ENCODE results near the gene RAB13.

Gene RAB13

DNA sequence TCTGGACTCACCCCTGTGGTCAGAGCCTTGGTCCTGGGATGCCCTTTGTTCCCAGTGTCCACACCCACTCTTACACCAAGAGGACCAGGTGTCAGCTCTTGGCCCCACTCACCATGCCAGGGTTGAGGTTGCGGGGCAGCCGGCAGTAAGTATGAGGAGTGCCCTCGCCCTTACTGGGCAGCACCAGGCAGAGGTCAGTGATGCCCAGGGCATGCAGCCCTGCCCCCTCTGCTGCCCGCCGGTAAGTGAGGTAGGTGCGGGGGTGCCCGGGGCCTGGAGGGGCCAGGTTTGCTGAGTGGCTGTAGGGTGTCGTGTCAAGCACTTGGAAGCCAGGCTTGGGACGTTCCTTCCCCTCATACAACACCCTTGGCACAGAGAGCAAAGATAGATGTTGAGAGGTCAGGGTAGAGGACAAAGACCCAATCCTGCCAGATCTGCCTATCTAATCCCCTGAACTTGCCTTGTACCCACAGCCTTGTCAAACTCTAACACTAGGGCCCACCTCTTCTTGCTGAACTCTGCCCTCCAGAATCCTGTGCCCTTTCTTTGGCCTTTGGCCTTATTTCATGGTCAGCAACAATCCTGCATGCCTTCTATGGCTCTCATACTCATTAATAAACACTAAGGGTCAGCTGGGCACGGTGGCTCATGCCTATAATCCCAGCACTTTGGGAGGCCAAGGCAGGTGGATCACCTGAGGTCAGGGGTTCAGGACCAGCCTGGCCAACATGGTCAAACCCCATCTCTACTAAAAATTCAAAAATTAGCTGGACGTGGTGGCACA lies 43.2 kb downstream of the RAB13 start:
- Histone ChIP-seq H3K4me1 (ENCODE audit: control insufficient read depth, insufficient read depth, low read length) (peaks cover 22% of the 10 kb centered on the region), H3K9ac (ENCODE audit: low read length in 2 of 2) (no peak overlapping the region), H3K27me3 (ENCODE audit: control insufficient read depth in 1 of 2, insufficient read depth in 2 of 2, low read length in 2 of 2) (no peaks in the 10 kb centered on the region), H3K27ac (ENCODE audit: low read length) (no peak overlapping the region), H3K9me3 (ENCODE audit: control insufficient read depth in 2 of 2, low read length in 2 of 2) (no peaks in the 10 kb centered on the region), H3K36me3 (ENCODE audit: control insufficient read depth in 2 of 2, insufficient read depth in 2 of 2, low read length in 2 of 2) (peaks cover 21 to 30% of the 10 kb centered on the region in 2 donors), H3K4me3 (ENCODE audit: low read length in 2 of 2) (no peak overlapping the region)

DNA sequence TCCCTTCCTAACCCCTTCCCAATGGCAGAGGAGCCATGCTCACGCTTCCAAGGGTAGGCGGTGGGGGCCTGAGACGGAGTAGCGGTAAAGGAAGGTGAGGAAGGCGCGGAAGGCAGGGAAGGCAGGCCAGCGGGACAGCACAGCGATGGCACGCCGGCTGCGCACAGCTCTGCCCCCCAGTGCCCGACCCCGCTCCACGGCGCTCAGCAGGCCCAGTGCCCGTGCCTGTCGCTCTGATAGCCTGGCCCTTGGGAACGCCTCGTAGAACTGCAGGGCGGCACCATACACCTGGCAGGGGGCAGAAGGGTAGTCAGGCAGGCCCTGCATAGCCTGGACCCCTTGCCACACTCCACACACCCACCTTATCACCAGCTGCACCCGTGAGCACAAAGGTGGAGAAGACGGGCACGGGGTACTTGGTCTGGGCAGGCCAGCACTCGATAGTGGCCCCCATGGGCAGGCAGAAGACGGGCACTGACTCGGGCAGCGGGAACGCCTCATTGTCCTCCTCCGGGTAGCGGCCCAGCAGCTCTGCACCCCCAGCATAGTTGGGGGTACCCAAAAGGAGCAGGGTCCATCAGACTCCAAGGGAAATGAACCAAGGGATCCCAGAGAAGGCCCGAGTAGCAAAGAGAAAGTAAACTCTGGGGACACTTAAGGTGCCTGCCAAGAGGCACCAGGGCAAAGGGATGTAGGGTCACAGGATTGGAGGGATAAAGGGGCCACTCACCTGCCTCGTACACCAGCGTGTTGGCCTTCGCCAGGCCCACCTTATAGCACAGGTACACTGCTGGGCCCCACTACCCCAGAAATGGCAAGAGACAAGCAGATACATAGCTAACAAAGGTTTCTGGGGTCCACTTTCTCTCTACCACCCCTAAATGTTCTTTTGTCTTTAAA lies 44.1 kb downstream of the RAB13 start:
- no peak overlapping the region for H3K9ac ChIP-seq (ENCODE audit: low read length in 2 of 2)
- H3K36me3 ChIP-seq (ENCODE audit: control insufficient read depth in 2 of 2, insufficient read depth in 2 of 2, low read length in 2 of 2), result peaks cover 23 to 36% of the 10 kb centered on the region in 2 donors
- H3K27ac ChIP-seq (ENCODE audit: low read length), result no peak overlapping the region

DNA sequence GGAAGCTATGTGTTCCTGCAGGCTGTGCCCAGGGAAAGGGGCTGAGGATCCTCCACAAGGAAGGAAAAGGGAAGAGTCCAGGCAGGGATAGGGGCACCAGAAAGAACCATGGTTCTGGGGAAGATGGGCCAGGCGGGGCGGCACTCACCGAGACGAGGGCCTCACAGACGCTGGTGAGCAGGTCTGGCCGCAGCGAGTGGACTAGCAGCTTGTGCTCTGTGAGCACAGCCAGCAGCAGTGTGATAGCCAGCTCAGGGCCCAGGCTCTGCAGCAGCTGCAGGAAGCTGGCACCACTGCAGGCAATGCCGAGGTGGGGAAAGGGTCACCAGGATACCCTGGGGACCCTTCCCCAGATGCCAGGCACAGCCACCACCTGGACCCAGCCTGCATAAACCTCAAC lies 45.4 kb downstream of the RAB13 start:
- peaks cover 15% of the 10 kb centered on the region for H3K4me1 ChIP-seq (ENCODE audit: control insufficient read depth, insufficient read depth, low read length)
- no peaks in the 10 kb centered on the region for H3K9me3 ChIP-seq (ENCODE audit: control insufficient read depth in 2 of 2, low read length in 2 of 2)
- H3K27me3 ChIP-seq (ENCODE audit: control insufficient read depth in 1 of 2, insufficient read depth in 2 of 2, low read length in 2 of 2), result no peaks in the 10 kb centered on the region
- no peak overlapping the region for H3K9ac ChIP-seq (ENCODE audit: low read length in 2 of 2)
- peaks cover 34 to 49% of the 10 kb centered on the region in 2 donors for H3K36me3 ChIP-seq (ENCODE audit: control insufficient read depth in 2 of 2, insufficient read depth in 2 of 2, low read length in 2 of 2)
- no peak overlapping the region for H3K4me3 ChIP-seq (ENCODE audit: low read length in 2 of 2)
- no peak overlapping the region for H3K27ac ChIP-seq (ENCODE audit: low read length)

More for the DNA sequence above, 44.1 kb downstream of the RAB13 start:
- Histone ChIP-seq H3K27me3 (ENCODE audit: control insufficient read depth in 1 of 2, insufficient read depth in 2 of 2, low read length in 2 of 2) (no peaks in the 10 kb centered on the region), H3K4me1 (ENCODE audit: control insufficient read depth, insufficient read depth, low read length) (peaks cover 21% of the 10 kb centered on the region), H3K4me3 (ENCODE audit: low read length in 2 of 2) (no peak overlapping the region), H3K9me3 (ENCODE audit: control insufficient read depth in 2 of 2, low read length in 2 of 2) (no peaks in the 10 kb centered on the region)

GRCh38 chr1:153939476-153939875 lies 46.7 kb downstream of the RAB13 start:
- Histone ChIP-seq H3K27ac (ENCODE audit: low read length) (no peak overlapping the region), H3K4me3 (ENCODE audit: low read length in 2 of 2) (no peak overlapping the region), H3K36me3 (ENCODE audit: control insufficient read depth in 2 of 2, insufficient read depth in 2 of 2, low read length in 2 of 2) (peaks cover 37 to 56% of the 10 kb centered on the region in 2 donors), H3K9me3 (ENCODE audit: control insufficient read depth in 2 of 2, low read length in 2 of 2) (no peaks in the 10 kb centered on the region), H3K4me1 (ENCODE audit: control insufficient read depth, insufficient read depth, low read length) (peaks cover 4% of the 10 kb centered on the region), H3K9ac (ENCODE audit: low read length in 2 of 2) (no peak overlapping the region), H3K27me3 (ENCODE audit: control insufficient read depth in 1 of 2, insufficient read depth in 2 of 2, low read length in 2 of 2) (no peaks in the 10 kb centered on the region)

DNA sequence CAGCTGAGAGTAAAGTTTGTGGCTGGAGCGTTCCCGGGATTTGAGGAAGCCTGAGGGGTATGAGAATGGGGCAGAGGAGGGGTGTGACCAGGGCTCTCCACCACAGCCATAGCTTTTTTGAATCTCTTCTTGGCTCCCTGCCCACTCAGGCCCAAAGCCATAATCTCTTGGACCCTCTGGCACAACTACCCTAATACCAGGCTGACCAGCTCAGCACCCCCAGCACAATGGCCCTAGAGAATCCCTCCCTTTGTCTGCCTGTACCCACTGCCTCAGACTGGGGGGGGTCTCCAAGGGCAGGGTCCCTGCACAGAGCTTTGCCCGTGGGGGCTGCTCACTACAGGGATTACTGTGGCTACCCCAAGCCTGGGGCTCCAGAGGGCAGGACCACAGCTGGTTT lies 47.1 kb downstream of the RAB13 start:
- Histone ChIP-seq H3K4me3 (ENCODE audit: low read length in 2 of 2) (no peak overlapping the region), H3K9me3 (ENCODE audit: control insufficient read depth in 2 of 2, low read length in 2 of 2) (no peaks in the 10 kb centered on the region), H3K4me1 (ENCODE audit: control insufficient read depth, insufficient read depth, low read length) (peaks cover 4% of the 10 kb centered on the region), H3K9ac (ENCODE audit: low read length in 2 of 2) (no peak overlapping the region), H3K27ac (ENCODE audit: low read length) (no peak overlapping the region), H3K27me3 (ENCODE audit: control insufficient read depth in 1 of 2, insufficient read depth in 2 of 2, low read length in 2 of 2) (no peaks in the 10 kb centered on the region), H3K36me3 (ENCODE audit: control insufficient read depth in 2 of 2, insufficient read depth in 2 of 2, low read length in 2 of 2) (peaks cover 42 to 60% of the 10 kb centered on the region in 2 donors)

- H3K36me3 ChIP-seq (ENCODE audit: control insufficient read depth in 2 of 2, insufficient read depth in 2 of 2, low read length in 2 of 2), result peaks cover 49 to 57% of the 10 kb centered on the region in 2 donors
- no peak overlapping the region for H3K27ac ChIP-seq (ENCODE audit: low read length)
Observed at GRCh38 chr1:153937331-153937730, 48.8 kb downstream of the RAB13 start.

GRCh38 chr1:153936011-153936802 lies 49.9 kb downstream of the RAB13 start:
- H3K4me1 ChIP-seq (ENCODE audit: control insufficient read depth, insufficient read depth, low read length), result peaks cover 4% of the 10 kb centered on the region
- H3K36me3 ChIP-seq (ENCODE audit: control insufficient read depth in 2 of 2, insufficient read depth in 2 of 2, low read length in 2 of 2), result peaks cover 49 to 60% of the 10 kb centered on the region in 2 donors
- H3K27ac ChIP-seq (ENCODE audit: low read length), result no peak overlapping the region
- H3K27me3 ChIP-seq (ENCODE audit: control insufficient read depth in 1 of 2, insufficient read depth in 2 of 2, low read length in 2 of 2), result no peaks in the 10 kb centered on the region
- no peaks in the 10 kb centered on the region for H3K9me3 ChIP-seq (ENCODE audit: control insufficient read depth in 2 of 2, low read length in 2 of 2)
- H3K4me3 ChIP-seq (ENCODE audit: low read length in 2 of 2), result no peak overlapping the region
- no peak overlapping the region for H3K9ac ChIP-seq (ENCODE audit: low read length in 2 of 2)

More at GRCh38 chr1:153937331-153937730, 48.8 kb downstream of the RAB13 start:
- no peaks in the 10 kb centered on the region for H3K9me3 ChIP-seq (ENCODE audit: control insufficient read depth in 2 of 2, low read length in 2 of 2)
- no peak overlapping the region for H3K4me3 ChIP-seq (ENCODE audit: low read length in 2 of 2)
- peaks cover 4% of the 10 kb centered on the region for H3K4me1 ChIP-seq (ENCODE audit: control insufficient read depth, insufficient read depth, low read length)
- H3K9ac ChIP-seq (ENCODE audit: low read length in 2 of 2), result no peak overlapping the region
- H3K27me3 ChIP-seq (ENCODE audit: control insufficient read depth in 1 of 2, insufficient read depth in 2 of 2, low read length in 2 of 2), result no peaks in the 10 kb centered on the region

GRCh38 chr1:153934746-153935145 lies 51.4 kb downstream of the RAB13 start:
- Histone ChIP-seq H3K27me3 (ENCODE audit: control insufficient read depth in 1 of 2, insufficient read depth in 2 of 2, low read length in 2 of 2) (no peaks in the 10 kb centered on the region), H3K27ac (ENCODE audit: low read length) (no peak overlapping the region), H3K4me1 (ENCODE audit: control insufficient read depth, insufficient read depth, low read length) (no peaks in the 10 kb centered on the region), H3K36me3 (ENCODE audit: control insufficient read depth in 2 of 2, insufficient read depth in 2 of 2, low read length in 2 of 2) (peaks cover 44 to 62% of the 10 kb centered on the region in 2 donors), H3K9me3 (ENCODE audit: control insufficient read depth in 2 of 2, low read length in 2 of 2) (no peaks in the 10 kb centered on the region), H3K9ac (ENCODE audit: low read length in 2 of 2) (no peak overlapping the region), H3K4me3 (ENCODE audit: low read length in 2 of 2) (no peak overlapping the region)

GRCh38 chr1:153933955-153934354 lies 52.2 kb downstream of the RAB13 start:
- Histone ChIP-seq H3K4me3 (ENCODE audit: low read length in 2 of 2) (no peak overlapping the region), H3K9me3 (ENCODE audit: control insufficient read depth in 2 of 2, low read length in 2 of 2) (no peaks in the 10 kb centered on the region), H3K36me3 (ENCODE audit: control insufficient read depth in 2 of 2, insufficient read depth in 2 of 2, low read length in 2 of 2) (peaks cover 44 to 61% of the 10 kb centered on the region in 2 donors), H3K27ac (ENCODE audit: low read length) (no peak overlapping the region), H3K4me1 (ENCODE audit: control insufficient read depth, insufficient read depth, low read length) (peaks cover 3% of the 10 kb centered on the region), H3K27me3 (ENCODE audit: control insufficient read depth in 1 of 2, insufficient read depth in 2 of 2, low read length in 2 of 2) (no peaks in the 10 kb centered on the region), H3K9ac (ENCODE audit: low read length in 2 of 2) (no peak overlapping the region)

GRCh38 chr1:153933430-153933829 lies 52.7 kb downstream of the RAB13 start:
- peaks cover 44 to 63% of the 10 kb centered on the region in 2 donors for H3K36me3 ChIP-seq (ENCODE audit: control insufficient read depth in 2 of 2, insufficient read depth in 2 of 2, low read length in 2 of 2)

More at GRCh38 chr1:153933430-153933829, 52.7 kb downstream of the RAB13 start:
- no peak overlapping the region for H3K27ac ChIP-seq (ENCODE audit: low read length)
- H3K4me3 ChIP-seq (ENCODE audit: low read length in 2 of 2), result no peak overlapping the region
- peaks cover 3% of the 10 kb centered on the region for H3K4me1 ChIP-seq (ENCODE audit: control insufficient read depth, insufficient read depth, low read length)
- H3K27me3 ChIP-seq (ENCODE audit: control insufficient read depth in 1 of 2, insufficient read depth in 2 of 2, low read length in 2 of 2), result no peaks in the 10 kb centered on the region
- H3K9ac ChIP-seq (ENCODE audit: low read length in 2 of 2), result no peak overlapping the region
- H3K9me3 ChIP-seq (ENCODE audit: control insufficient read depth in 2 of 2, low read length in 2 of 2), result no peaks in the 10 kb centered on the region

Data from stomach smooth muscle (tissue), 2 donors.